ENCODE results near the gene LSM12.

LSM12 gene

DNA sequence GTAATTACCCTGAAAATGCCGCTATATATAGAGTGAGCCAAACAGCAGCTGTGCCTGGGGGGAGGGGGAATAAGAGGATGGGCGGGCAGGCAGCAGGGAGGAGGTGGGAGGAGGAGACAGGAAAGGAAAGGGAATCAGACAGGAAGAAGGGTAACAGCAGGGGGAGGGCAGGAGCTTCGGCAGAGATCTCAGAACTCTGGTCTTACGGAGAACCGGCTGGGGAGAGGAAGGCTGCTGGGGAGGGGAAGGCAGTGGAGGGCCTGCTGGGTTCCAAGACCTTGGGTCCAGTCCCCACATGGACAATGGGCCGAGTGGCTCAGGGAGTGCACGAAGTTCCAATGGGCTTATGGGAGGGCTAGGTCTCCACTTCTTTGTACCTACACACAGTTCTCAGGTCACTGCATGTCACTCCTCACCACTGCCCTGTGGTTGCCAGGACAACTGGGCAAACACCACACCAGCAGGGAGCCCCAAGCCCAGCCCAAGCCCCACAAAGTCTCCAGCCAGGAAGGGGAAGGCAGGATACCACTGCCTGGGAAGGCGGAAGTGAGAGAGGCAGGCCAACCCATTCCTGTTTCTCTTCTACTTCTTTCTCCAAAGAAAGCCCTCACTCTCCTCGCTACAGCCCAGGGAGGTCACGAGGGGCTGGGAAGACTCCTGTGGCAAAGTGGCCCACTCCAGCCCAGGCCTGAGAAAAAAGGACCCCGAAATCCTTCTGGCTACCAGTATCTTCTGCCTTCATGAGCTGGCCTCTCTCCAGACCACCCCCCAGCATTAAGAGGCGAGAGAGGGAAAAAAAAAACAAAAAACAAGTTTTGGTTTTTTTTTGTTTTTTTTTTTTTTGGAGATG is 29.4 kb upstream of the LSM12 start (continued):
- TF ChIP-seq, protein P1, sequence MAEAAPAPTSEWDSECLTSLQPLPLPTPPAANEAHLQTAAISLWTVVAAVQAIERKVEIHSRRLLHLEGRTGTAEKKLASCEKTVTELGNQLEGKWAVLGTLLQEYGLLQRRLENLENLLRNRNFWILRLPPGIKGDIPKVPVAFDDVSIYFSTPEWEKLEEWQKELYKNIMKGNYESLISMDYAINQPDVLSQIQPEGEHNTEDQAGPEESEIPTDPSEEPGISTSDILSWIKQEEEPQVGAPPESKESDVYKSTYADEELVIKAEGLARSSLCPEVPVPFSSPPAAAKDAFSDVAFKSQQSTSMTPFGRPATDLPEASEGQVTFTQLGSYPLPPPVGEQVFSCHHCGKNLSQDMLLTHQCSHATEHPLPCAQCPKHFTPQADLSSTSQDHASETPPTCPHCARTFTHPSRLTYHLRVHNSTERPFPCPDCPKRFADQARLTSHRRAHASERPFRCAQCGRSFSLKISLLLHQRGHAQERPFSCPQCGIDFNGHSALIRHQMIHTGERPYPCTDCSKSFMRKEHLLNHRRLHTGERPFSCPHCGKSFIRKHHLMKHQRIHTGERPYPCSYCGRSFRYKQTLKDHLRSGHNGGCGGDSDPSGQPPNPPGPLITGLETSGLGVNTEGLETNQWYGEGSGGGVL (tag by site-specific recombination; IDR thresholded peaks at IDR 0.05): peak; percentile 96
- TF ChIP-seq OVOL3 (tag by site-specific recombination; IDR thresholded peaks at IDR 0.05) (no peak; the same call in 1 of the 2 replicates), ZNF549 (tag by site-specific recombination; IDR thresholded peaks at IDR 0.05) (no peak), ZNF521 (tag by site-specific recombination; IDR thresholded peaks at IDR 0.05) (no peak), KLF9 (tag by site-specific recombination; IDR thresholded peaks at IDR 0.05; ENCODE audit: low read depth) (peak; percentile 73), ZNF596 (tag by site-specific recombination; IDR thresholded peaks at IDR 0.05) (peak; percentile 31; the same call in 1 of the 2 replicates), IKZF3 (tag by site-specific recombination; IDR thresholded peaks at IDR 0.05) (peak; percentile 93), ZNF548 (tag by site-specific recombination; IDR thresholded peaks at IDR 0.05) (no peak), ZNF747 (tag by site-specific recombination; IDR thresholded peaks at IDR 0.05) (no peak), SALL2 (tag by site-specific recombination; IDR thresholded peaks at IDR 0.05; ENCODE audit: borderline replicate concordance) (no peak), PRDM1 (tag by site-specific recombination; IDR thresholded peaks at IDR 0.05) (peak; percentile 94), ZNF626 (tag by site-specific recombination; IDR thresholded peaks at IDR 0.05) (no peak), ZFHX2 (tag by site-specific recombination; conservative IDR thresholded peaks at IDR 0.05) (peak; percentile 82), ZNF341 (tag by site-specific recombination; IDR thresholded peaks at IDR 0.05; ENCODE audit: low read depth) (peak; percentile 99), ZNF664 (tag by site-specific recombination; IDR thresholded peaks at IDR 0.05) (no peak), ZNF621 (tag by site-specific recombination; IDR thresholded peaks at IDR 0.05) (no peak), SCRT2 (tag by site-specific recombination; IDR thresholded peaks at IDR 0.05) (no peak; the same call in 1 of the 2 replicates), ZNF391 (tag by site-specific recombination; IDR thresholded peaks at IDR 0.05; ENCODE audit: borderline replicate concordance, low read depth) (peak; percentile 56; the same call in 1 of the 2 replicates), ZNF707 (tag by site-specific recombination; IDR thresholded peaks at IDR 0.05) (no peak), SP2 (tag by site-specific recombination; IDR thresholded peaks at IDR 0.05) (peak; percentile 84), ZNF221 (tag by site-specific recombination; IDR thresholded peaks at IDR 0.05; ENCODE audit: borderline replicate concordance) (no peak), ZNF2 (tag by site-specific recombination; IDR thresholded peaks at IDR 0.05) (0 out of 2 replicates have a peak, but pooled peaks have one; percentile 67)
- TF ChIP-seq, protein P2, sequence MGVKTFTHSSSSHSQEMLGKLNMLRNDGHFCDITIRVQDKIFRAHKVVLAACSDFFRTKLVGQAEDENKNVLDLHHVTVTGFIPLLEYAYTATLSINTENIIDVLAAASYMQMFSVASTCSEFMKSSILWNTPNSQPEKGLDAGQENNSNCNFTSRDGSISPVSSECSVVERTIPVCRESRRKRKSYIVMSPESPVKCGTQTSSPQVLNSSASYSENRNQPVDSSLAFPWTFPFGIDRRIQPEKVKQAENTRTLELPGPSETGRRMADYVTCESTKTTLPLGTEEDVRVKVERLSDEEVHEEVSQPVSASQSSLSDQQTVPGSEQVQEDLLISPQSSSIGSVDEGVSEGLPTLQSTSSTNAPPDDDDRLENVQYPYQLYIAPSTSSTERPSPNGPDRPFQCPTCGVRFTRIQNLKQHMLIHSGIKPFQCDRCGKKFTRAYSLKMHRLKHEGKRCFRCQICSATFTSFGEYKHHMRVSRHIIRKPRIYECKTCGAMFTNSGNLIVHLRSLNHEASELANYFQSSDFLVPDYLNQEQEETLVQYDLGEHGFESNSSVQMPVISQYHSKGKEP (tag by site-specific recombination; IDR thresholded peaks at IDR 0.05): no peak
- TF ChIP-seq, protein P3, sequence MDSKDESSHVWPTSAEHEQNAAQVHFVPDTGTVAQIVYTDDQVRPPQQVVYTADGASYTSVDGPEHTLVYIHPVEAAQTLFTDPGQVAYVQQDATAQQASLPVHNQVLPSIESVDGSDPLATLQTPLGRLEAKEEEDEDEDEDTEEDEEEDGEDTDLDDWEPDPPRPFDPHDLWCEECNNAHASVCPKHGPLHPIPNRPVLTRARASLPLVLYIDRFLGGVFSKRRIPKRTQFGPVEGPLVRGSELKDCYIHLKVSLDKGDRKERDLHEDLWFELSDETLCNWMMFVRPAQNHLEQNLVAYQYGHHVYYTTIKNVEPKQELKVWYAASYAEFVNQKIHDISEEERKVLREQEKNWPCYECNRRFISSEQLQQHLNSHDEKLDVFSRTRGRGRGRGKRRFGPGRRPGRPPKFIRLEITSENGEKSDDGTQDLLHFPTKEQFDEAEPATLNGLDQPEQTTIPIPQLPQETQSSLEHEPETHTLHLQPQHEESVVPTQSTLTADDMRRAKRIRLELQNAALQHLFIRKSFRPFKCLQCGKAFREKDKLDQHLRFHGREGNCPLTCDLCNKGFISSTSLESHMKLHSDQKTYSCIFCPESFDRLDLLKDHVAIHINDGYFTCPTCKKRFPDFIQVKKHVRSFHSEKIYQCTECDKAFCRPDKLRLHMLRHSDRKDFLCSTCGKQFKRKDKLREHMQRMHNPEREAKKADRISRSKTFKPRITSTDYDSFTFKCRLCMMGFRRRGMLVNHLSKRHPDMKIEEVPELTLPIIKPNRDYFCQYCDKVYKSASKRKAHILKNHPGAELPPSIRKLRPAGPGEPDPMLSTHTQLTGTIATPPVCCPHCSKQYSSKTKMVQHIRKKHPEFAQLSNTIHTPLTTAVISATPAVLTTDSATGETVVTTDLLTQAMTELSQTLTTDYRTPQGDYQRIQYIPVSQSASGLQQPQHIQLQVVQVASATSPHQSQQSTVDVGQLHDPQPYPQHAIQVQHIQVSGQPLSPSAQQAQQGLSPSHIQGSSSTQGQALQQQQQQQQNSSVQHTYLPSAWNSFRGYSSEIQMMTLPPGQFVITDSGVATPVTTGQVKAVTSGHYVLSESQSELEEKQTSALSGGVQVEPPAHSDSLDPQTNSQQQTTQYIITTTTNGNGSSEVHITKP (tag by site-specific recombination; IDR thresholded peaks at IDR 0.05): peak; percentile 88
- TF ChIP-seq, protein P4, sequence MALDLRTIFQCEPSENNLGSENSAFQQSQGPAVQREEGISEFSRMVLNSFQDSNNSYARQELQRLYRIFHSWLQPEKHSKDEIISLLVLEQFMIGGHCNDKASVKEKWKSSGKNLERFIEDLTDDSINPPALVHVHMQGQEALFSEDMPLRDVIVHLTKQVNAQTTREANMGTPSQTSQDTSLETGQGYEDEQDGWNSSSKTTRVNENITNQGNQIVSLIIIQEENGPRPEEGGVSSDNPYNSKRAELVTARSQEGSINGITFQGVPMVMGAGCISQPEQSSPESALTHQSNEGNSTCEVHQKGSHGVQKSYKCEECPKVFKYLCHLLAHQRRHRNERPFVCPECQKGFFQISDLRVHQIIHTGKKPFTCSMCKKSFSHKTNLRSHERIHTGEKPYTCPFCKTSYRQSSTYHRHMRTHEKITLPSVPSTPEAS (tag by site-specific recombination; IDR thresholded peaks at IDR 0.05): no peak
- TF ChIP-seq, protein P5, sequence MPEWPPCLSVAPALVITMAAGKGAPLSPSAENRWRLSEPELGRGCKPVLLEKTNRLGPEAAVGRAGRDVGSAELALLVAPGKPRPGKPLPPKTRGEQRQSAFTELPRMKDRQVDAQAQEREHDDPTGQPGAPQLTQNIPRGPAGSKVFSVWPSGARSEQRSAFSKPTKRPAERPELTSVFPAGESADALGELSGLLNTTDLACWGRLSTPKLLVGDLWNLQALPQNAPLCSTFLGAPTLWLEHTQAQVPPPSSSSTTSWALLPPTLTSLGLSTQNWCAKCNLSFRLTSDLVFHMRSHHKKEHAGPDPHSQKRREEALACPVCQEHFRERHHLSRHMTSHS (tag by site-specific recombination; IDR thresholded peaks at IDR 0.05): no peak
- TF ChIP-seq, protein P6, sequence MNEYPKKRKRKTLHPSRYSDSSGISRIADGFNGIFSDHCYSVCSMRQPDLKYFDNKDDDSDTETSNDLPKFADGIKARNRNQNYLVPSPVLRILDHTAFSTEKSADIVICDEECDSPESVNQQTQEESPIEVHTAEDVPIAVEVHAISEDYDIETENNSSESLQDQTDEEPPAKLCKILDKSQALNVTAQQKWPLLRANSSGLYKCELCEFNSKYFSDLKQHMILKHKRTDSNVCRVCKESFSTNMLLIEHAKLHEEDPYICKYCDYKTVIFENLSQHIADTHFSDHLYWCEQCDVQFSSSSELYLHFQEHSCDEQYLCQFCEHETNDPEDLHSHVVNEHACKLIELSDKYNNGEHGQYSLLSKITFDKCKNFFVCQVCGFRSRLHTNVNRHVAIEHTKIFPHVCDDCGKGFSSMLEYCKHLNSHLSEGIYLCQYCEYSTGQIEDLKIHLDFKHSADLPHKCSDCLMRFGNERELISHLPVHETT (tag by site-specific recombination; IDR thresholded peaks at IDR 0.05): no peak

Data from HEK293 (cell line).